ENCODE results near the gene POU6F1.
A peak's percentile ranks its signal among the peaks of the same experiment; 100 is the strongest.

The POU6F1 gene

GRCh38 chr12:51171884-51172514 is 45.9 kb downstream of the POU6F1 start:
- DNase-seq = peak in 5 of 56 donors; percentile 22 to 38 (median 35)

DNA sequence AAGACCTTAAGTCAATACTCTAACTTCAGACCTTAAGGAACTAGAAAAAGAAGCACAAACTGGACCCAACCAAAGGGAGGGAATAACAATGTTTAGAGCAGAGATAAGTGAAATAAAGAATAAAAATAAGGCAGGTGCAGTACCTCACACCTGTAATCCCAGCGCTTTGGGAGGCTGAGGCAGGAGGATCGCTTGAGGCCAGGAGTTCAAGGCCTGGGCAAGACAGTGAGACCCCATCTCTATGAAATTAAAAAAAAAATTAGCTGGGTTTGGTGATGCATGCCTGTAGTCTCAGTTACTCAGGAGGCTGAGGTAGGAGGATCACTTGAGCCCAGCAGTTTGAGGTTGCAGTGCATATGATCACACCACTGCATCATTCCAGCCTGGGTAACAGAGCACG is 54.1 kb downstream of the POU6F1 start:
- DNase-seq = no peak

DNA sequence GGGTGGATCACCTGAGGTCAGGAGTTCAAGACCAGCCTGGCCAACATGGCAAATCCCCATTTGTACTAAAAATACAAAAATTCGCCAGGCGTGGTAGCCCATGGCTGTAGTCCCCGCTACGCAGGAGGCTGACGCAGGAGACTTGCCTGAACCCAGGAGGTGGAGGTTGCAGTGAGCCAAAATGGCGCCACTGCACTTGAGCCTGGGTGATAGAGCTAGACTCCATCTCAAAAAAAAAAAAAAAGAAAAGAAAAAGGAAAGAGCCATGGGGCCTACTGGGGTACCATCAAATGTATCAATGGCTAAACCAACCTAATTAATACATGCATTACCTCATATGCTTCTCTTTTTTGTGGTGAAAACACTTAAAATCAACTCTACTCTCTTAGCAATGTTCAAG is 55.6 kb downstream of the POU6F1 start:
- DNase-seq = no peak

DNA sequence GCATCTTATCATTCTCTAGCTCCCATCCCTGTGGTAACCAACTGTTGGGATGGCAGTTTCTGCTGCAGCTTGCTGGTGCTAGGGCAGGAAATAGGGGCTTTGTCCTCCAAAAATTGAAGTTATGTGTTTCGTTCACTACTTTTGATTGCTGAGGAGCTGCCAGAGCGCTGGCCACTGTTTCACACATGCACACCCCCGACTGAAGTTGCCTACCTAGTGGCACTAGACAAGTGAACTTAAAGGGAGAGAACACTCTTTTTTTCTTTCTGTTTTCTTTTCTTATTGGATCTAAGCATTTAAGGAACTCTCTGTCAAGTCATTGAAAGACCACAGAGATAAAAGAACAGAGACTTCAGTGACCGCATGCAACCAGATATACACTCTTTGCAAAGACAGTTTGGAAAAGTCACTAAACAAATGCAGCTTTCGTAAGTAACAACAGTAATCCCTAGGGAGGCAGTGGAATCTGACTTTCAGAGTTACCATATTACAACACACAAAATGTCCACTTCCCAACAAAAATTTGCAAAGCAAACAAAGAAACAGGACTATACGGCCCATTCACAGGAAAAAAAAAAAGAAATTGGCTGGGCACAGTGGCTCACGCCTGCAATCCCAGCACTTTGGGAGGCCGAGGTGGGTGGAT is 56.9 kb downstream of the POU6F1 start:
- no peak for DNase-seq

DNA sequence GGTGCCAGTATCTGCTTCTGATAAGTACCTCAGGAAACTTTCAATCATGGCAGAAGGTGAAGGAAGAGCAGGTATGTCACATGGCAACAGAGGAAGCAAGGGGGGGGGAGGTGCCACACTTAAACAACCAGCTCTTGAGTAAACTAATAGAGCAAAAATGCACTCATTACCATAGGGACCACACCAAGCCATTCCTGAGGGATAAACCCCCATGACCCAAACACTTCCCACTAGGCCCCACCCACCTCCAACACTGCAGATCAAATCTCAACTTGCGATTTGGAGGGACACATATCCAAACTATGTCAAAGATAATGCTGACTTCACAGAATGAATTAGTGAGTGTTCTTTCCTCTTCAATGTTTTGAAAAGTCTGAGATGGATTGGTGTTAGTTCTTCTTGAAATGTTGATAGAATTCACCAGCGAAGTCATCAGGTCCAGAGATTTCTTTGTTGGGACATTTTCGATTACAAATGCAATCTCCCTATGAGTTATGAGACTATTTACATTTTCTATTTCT is 61.6 kb downstream of the POU6F1 start:
- DNase-seq = no peak

DNA sequence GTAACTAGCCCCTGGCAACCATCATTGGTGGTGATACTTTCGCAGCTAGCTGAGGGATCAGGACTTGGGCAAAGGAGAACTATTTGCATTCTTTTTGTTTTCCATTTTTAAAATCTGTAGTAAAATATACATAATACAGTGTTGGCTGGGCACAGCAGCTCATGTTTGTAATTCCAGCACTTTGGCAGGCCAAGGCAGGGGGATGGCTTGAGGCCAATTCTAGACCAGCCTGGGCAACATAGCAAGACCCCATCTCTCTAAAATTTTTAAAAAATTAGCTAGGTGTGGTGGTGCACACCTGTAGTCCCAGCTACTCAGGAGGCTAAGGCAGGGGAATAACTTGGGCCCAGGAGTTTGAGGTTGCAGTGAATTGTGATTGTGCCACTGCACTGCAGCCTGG is 64.9 kb downstream of the POU6F1 start:
- no peak for DNase-seq

- no peak for DNase-seq
Measured at GRCh38 chr12:51150777-51151176, 67.1 kb downstream of the POU6F1 start.

GRCh38 chr12:51147309-51147708 is 70.6 kb downstream of the POU6F1 start:
- no peak for DNase-seq

GRCh38 chr12:51139292-51139844 is 78.5 kb downstream of the POU6F1 start:
- DNase-seq = no peak

Measured in amygdala (tissue), 56 donors.